OCI-LY3 (cell line): Measurements from ENCODE around the gene OR8D2.

Experiments used
- CTCF ChIP-seq: fragments of 200-600, 300-600 bp; sonication (generic); IDR thresholded peaks from 2 replicates; pipeline ENCODE4 v1.5.1; 2014; ENCODE audit warnings: antibody characterized with exemption, low read length, low read depth
- EZH2phosphoT487 ChIP-seq: fragments of 200-600 bp; shearing (Covaris generic); IDR thresholded peaks from 2 replicates; pipeline ENCODE4 v1.6.1; 2018; ENCODE audit warnings: antibody characterized with exemption, mixed run types, low read depth

- TF ChIP-seq CTCF (no peak), EZH2phosphoT487 (no peak)
Measured at GRCh38 chr11:124311670-124312069, 8.3 kb downstream of the OR8D2 start.
